SKM-1 treated with dmso at 0.1 percent for 144 hours (cell line): ENCODE data around the gene NDUFB2.
A peak's percentile ranks its signal among the peaks of the same experiment; 100 is the strongest.
"Not testable (repeated sequence)": the region's sequence is repeated elsewhere in the genome, so short reads cannot be mapped to it uniquely, and the experiment has no call there.

Experiments
- DNase-seq: peaks from one replicate; lab custom pipeline; 2025; ENCODE audit not compliant: unreplicated experiment; lab: John Stamatoyannopoulos, UW

Gene NDUFB2

DNA sequence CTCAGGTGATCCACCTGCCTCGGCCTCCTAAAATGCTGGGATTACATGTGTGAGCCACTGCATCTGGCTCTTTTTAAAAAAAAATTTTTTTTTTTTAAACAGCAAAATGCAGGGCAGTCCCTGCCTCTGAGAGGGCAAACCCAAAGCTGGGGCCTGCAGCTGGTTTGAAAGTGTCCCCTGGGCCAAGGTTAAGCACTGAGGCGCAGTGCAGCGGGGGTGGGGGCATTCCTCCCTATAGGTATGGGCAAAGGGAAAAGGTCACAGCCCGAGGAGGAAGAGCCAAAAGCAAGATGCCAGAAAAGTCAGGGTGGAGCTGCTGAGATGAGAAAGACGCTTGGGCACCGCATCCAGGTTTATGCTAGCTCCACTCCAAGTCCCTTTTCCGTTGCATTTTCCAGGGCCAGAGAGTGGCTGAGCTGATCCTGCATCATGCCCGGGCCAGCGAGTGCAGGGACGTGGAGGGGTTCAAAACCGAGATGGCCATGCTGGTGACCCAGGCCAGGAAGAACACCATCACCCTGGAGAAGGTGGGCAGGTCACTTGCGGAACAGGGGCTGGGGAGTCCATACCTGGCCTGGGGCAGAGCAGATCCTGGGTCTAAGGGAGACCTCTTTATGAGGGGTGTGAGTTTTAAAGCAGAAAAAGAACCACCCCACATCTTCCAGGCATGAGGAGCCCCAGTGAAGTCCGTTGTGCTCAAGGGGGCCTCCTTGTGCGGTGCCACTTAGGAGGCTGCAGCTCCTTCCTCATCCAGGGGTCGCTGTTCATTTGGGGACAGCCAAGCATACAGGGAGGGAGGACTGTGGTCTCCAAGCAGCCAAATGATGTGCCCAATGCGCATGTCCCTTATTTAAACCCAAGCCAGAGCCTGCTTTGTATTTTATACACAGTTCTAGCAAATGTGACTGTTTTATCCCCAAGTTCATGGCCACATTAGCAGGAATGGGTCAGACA lies 7.0 kb upstream of the NDUFB2 start:
- DNase-seq: no peak

DNA sequence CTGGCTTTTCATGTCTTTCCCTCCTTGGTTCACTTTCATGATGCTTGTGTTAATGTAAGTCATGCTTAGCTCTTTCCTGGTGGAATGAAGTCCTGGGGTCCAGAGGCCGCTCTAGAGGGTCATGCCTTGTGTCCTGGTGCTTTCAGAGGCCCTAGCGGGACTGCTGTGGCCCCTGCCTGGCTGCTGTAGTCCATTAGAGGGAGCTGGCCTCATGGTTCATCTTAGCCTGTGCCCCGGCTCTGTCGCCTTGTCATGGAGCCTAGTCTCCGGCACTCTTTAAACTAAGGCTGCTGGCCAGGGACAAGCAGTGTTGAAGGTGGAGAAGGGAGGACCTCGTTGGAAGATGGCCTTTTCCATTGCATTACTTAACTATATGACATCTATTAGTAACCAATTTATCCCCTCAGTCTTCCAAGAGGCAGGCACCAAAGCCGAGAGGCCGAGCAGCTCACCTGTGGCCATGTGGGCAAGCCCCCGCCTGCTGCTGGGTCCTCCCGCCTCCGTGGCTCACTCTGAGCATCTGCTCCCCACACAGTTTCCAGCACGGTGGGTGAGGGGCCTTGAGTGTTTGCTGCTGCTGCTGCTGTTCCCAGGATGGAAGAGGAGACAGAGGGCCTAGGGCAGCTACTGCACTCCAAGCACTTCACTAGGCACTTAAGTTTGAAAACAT lies 5.0 kb upstream of the NDUFB2 start:
- no peak for DNase-seq

- not testable (repeated sequence) for DNase-seq
These were observed 2.7 kb upstream of the NDUFB2 start for GRCh38 chr7:140693849-140694248.

- DNase-seq: no peak
These were observed 1.9 kb upstream of the NDUFB2 start for GRCh38 chr7:140694592-140694991.

DNA sequence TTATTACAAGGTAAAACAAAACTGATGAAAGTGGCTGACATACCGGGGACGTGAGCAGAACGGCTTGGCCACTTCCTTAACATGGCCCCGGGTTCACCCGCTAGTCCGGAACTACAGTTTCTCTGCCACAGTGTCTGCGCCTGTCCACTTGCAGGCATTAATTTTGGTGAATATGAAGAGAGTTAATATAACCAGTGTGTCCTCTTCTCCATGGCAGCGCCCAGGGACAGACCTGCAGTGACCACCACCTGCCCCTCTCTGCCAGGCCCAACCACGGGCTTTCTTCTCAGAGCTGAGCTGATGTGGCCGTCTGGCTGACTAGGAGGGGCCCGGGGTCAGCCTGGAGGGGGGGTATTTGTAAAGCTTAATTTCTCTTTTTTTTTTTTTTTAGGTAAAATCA lies 1.1 kb upstream of the NDUFB2 start:
- no peak for DNase-seq

GRCh38 chr7:140696024-140696679 lies 356 bp upstream of the NDUFB2 start:
- no peak for DNase-seq

DNA sequence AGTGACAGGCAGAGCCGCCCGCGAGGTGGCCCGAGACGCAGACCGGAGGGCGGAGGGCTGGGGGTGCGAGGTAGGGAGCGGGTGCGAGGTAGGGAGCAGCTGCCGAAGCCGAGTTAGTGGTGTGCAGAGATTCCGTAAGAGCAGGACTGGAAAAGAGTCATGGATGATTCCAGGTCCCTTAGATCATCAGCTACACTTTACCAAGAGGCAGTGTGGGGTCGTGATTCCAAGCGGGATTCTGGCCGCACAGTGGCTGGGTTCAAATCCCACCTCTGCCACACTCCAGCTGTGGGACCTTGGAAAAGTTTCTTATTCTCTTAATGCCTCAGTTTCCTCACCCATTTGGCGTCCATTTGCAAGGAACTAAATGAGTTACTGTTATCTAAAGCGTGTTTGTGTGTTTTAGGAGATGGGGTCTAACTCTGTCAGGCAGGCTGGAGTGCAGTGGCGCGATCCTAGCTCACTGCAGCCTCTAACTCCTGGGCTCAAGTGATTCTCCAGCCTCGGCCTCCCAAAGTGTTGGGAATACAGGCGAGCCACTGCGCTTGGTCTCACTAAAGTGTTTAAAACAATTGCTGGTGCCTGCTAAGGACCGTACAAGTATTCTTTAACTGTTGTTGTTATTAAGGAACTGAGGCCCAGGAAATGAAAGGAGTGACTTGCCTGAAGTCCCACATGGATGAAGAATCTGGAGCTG lies 1.1 kb downstream of the NDUFB2 start:
- no peak for DNase-seq

DNA sequence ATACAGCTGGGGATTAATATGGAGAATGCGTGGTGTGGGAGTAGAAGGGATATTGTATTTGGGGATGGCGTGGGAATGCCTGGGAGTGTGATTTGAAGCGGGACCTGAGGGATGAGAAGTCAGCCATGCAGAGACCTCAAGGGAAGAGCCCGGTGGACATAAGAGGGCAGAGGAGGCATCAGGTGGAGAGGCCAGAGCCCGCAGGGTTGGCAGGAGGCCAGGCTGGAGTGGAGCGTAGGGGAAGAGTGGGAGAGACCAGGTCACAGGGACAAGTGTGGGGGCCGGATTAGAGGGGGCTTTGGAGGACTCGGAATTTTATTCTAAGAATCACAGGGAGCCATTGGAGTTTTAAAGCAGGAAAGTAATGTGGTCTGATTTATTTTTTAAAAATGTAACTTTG lies 2.0 kb downstream of the NDUFB2 start:
- no peak for DNase-seq

GRCh38 chr7:140702774-140703173 lies 6.3 kb downstream of the NDUFB2 start:
- no peak for DNase-seq

DNA sequence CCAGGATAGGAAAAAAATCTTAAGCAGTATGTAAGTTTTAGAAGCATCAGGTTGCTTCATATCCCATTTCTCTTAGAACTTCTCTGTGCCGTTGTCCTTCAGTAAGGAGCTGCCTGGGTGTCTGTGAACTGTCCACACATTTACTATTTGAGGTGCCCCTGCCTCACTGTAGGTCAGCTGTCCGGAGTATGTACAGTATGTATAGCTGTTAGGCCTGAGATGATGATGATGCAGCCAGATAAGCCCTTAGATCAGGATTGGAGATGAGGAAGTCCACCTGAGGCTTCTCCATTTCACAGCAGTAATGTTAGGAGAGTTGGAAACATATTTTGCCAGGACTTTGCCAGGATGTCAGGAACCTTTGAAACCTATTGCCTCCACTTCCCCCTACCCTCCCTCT lies 7.7 kb downstream of the NDUFB2 start:
- no peak for DNase-seq

DNA sequence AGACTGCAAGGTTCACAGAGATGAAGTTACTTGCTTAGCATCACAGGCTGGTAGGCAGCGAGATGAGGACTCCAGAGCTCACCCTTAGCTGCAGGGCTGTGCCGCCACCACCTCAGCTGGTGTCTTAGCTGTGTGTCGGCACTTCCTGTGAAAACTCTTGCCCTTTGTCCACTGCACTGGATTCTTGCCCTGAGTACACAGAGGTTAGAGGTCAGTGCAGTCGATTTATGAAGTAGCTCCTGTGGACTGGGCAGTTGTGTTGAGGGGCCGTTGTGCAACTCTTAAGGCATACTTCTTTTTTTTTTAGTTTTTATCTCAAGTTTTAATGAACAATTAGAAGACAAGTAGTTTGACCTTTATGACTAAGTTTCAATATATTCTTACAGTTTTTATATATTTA lies 10.6 kb downstream of the NDUFB2 start:
- DNase-seq: no peak

DNA sequence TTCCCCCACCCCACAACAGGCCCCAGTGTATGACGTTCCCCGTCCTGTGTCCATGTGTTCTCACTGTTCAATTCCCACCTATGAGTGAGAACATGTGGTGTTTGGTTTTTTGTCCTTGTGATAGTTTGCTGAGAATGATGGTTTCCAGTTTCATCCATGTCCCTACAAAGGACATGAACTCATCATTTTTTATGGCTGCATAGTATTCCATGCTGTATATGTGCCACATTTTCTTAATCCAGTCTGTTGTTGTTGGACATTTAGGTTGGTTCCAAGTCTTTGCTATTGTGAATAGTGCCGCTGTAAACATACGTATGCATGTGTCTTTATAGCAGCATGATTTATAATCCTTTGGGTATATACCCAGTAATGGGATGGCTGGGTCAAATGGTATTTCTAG lies 12.3 kb downstream of the NDUFB2 start:
- DNase-seq: not testable (repeated sequence)

DNA sequence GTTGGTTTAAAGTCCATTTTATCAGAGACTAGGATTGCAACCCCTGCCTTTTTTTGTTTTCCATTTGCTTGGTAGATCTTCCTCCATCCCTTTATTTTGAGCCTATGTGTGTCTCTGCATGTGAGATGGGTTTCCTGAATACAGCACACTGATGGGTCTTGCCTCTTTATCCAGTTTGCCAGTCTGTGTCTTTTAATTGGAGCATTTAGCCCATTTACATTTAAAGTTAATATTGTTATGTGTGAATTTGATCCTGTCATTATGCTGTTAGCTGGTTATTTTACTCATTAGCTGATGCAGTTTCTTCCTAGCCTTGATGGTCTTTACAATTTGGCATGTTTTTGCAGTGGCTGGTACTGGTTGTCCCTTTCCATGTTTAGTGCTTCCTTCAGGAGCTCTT lies 15.9 kb downstream of the NDUFB2 start:
- not testable (repeated sequence) for DNase-seq

DNA sequence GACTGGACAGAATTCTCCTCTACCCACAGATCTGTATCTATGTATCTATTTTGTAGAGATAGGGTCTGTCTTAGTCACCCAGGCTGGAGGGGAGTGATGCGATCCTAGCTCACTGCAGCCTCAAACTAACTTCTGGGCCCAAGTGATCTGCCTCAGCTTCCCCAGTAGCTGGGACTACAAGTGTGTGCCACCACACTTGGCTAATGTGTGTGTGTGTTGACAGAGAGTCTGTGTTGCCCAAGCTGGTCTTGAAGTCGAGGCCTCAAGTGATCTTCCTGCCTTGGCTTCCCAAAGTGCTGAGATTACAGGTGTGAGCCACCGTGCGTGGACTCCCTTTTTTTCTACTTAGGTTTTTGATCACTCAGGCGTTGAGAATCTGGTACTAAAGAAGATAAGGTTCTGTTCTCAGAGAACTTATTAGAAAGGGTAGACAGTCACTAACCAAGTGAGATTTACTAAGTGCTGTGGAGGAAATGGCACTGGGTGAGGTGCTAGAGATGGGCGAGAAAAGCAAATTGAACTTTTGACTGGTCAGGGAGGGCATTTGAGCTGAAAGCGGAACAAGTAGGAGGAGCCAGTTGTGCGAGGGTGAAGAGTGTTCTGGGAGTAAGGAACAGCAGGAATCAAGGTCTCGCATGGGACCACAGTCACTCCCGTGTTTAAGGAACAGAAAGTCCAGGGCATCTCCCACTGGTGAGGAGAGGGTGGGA lies 18.0 kb downstream of the NDUFB2 start:
- no peak for DNase-seq

GRCh38 chr7:140719721-140720120 lies 23.2 kb downstream of the NDUFB2 start:
- DNase-seq: peak; percentile 61

DNA sequence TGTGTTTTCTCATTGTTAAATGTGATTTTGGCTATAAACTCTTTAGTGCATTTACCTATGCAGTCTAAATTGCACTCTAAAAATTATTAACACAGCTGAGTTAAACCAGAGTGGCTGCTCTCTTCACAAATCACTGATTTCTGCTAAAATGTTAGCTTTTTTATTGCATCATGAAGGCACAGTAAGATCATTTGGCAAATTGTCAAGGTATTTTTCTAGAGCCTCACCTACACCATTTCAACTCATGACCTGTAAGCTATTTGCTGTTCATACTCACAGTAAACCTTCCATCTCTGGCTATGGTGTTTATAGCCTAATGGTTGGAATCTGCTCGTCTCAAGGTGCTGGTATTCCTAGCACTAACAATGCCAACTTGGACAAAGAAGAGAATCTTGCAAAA lies 25.7 kb downstream of the NDUFB2 start:
- DNase-seq: no peak

GRCh38 chr7:140723006-140723405 lies 26.5 kb downstream of the NDUFB2 start:
- no peak for DNase-seq

DNA sequence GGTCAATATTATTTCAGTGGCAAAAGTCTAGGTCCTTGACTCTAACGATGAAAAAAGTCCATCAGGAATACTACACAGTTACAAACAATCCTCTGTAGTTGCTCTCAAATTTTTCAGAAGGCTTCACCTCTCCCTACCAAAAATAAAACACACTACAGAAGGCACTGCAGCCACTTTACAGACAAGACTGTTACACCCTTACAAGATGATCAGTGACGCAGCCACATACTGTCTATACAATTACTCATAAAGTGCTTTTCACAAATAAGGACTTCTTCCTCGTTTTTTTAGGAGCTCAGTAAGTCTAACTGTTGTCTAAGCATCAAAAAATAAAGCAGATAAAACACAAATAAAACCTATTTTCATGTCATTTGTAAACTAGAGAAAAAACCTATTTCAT lies 27.1 kb downstream of the NDUFB2 start:
- DNase-seq: no peak

DNA sequence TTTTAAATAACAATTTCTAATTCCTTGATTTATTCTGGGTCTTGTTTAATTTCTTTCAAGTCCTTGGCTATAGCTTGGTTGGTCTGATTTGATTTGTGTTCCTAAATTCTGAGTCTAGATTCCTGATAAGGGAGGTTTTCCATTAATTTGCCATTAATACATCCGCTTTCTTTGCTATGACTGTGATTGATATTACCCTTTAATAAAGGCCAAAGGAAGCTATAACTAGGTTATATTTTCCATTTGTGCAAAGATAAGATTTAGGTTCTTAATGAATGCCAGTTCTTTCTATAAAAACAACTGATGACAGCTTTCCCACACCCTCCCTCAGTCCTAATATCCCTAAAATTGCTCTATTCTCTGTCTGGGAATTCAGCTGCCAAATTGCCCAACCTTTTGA lies 28.2 kb downstream of the NDUFB2 start:
- DNase-seq: no peak

DNA sequence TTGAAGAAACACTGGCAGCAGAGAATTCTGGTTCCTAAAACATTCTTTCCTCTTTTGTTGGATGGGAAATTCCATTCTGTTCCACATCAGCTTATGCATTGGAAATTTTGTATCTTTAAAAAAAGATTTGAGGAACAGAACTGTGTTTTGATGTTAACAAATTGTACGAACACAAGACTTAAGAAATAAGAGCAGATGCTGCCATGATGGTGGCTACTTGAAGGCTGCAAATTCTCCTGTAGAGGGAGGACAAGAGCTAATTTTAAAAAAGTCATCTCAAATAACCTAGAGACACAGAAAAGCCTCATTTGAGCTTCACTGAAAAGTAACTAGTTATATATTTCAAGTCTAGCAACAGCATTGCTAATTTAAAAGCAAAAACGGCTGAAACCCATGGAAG lies 29.8 kb downstream of the NDUFB2 start:
- no peak for DNase-seq

DNA sequence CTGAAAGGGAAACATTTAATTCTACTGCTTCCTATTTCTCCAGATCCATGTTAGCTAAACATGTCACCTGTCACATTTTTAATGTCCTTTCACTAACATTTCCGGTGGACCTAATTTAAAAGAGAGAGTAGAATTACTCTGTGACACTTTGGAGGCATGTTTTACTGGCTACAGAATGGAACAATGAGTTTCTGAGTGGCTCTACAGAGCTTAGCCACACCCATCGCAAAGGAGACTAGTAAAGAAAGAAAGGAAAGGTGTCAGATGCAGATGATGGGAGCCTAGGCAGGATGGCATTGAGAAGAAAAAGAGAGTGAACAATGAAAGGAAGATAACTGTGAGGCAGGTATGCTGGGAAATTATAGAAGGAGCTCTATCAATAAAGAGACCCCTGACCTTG lies 35.9 kb downstream of the NDUFB2 start:
- no peak for DNase-seq
